ENCODE data around the gene NCSTN.
"Not testable (repeated sequence)": the region's sequence is repeated elsewhere in the genome, so short reads cannot be mapped to it uniquely, and the experiment has no call there.

Gene NCSTN

GRCh38 chr1:160371756-160372155 lies 28.6 kb downstream of the NCSTN start:
- DNase-seq (ENCODE audit: low spot score), result no peak

- DNase-seq (ENCODE audit: low spot score), result no peak
Observed at GRCh38 chr1:160373696-160374095, 30.5 kb downstream of the NCSTN start.

DNA sequence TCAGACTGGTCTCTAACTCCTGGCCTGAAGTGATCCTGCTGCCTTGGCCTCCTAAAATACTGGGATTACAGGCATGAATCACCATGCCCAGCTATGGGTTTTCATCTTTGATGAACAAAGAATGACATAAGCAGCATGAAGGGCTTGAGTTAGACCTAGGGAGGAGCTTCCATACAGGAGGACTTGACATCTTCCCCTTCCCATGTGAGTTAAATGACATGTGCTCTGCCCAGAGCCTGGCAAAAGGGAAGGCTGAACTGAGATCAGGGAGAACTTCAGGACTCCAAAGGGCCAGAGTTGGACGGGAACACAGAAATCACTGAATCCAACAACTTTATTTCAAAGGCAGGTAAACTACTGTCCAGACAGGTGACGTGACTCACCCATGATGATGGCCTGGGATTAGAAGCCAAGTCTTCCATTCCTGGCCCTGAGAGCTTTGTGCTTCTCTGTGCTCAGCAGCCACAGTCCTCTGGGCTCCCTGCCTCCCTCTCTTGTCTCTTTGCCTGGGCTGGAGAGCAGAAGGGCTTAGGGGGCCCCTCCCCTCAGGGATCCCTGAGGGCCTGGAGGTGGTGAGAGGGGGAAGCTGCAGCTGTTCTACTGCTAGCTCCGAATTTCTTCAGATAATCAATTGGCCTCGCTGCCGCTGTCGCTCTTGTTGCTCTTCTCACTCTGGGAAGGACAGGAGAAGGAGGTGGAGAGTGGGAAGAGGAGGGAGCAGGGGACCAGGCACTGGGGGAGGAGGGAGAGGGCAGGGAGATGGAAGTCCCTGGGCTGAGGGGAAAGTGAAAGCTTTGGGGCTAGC lies 31.3 kb downstream of the NCSTN start:
- no peak for DNase-seq (ENCODE audit: low spot score)

DNA sequence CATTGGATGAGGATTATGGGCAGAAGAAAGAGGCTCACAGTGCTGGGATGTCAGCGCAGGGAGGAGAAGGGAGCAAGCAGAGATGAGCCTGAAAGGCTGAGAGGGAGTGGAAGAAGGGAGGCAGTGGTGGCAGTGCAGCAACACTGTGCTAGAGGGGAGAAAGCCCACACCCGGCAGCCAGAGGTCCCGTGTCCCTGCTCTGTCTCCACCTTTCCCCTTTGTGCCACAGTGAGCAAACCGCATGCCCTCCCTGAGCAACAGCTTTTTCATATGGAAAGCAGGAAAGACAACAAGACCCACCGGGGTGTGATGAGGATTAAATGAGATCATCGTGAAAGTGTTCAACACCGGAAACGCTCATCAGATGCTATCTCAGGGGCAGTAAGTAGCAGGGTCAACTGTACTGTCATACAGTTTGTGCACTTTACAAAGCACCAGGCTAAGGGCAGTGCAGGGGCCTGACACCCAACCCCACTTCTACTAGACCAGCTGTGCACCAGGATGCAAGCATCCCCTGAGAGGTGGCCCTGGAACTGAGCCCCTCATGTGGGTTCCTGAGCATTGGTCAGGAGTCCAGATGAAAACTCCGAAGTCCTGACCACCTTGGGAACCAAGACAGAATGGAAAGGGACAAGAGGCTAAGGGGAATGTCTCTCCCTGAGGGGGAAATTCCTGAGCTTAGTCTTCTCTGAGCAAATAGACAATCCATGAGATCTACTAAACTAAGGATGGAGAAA lies 32.8 kb downstream of the NCSTN start:
- no peak for DNase-seq (ENCODE audit: low spot score)

- peak; percentile 87 for DNase-seq (ENCODE audit: low spot score)
Observed at GRCh38 chr1:160376525-160377131, 33.4 kb downstream of the NCSTN start.

DNA sequence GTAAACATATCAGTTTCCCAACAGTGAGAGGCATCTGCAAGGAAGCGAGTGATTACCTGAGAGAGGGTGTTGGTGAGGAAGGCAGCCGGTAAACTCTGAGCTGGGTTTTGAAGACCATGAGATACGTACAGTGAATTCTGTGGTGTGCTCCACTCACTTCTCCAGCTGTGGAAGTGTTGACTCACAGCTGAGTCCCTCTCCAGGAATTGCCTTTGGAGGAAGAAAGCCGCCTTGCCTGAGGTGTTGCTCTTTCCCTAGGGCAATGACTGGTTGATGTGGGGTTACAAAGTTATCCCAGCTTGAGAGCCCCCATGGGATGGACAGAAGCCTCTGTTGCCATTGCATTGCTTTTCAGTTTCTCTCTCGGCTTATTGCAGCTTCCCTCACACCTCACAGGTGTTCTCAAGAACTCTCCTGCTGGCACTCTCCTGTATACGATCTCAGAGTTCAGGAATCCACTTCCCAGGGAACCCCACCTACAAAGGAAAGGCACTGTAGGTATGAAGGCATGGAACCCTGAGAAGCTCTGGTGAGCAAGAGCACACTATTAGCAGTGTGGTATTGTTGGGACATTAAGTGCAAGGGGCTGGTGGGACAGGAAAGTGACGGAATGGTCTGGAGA lies 34.5 kb downstream of the NCSTN start:
- DNase-seq (ENCODE audit: low spot score), result no peak

- DNase-seq (ENCODE audit: low spot score), result not testable (repeated sequence)
Observed at GRCh38 chr1:160384812-160385211, 41.6 kb downstream of the NCSTN start.

GRCh38 chr1:160388406-160388805 lies 45.2 kb downstream of the NCSTN start:
- not testable (repeated sequence) for DNase-seq (ENCODE audit: low spot score)

- no peak for DNase-seq (ENCODE audit: low spot score)
Observed at GRCh38 chr1:160394673-160395072, 51.5 kb downstream of the NCSTN start.

DNA sequence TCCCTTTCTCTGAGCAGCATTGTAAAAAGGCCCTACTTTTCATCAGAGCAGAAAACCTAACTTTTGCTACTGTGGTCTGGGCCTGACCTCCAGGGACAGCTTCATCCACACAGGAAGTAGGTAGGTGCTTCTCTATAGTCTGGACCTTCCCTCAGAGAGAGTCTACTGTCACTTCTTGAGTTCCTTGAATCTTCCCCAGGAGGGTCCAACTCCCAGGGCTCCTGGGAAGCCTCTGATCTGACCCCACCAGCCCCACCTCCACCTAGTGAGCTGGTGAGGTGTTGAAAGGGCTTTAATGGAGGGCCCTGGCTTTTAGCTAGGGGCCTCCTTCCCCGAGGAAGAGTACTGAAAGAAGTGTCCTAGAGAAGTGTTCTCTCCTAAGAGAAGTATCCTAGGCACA lies 54.5 kb downstream of the NCSTN start:
- no peak for DNase-seq (ENCODE audit: low spot score)

DNA sequence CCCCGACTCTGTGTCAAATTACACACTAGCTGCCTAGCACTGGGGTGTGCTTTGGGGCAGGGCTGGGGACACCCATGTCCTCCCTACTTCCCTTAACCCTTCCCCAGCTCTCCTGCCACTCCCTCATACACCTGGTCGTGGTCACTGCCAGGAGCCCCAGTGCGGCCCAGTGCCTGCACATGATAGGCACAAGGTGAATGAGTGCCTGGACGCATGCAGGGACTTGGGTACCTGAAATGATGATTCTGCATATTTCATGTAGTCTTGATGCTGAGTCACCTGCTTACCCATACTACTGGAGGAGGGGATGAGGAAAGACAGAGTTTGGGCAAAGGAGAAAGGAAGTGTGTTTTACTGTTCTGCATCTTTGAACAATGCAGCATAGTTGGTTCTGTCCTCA lies 55.6 kb downstream of the NCSTN start:
- DNase-seq (ENCODE audit: low spot score), result no peak

DNA sequence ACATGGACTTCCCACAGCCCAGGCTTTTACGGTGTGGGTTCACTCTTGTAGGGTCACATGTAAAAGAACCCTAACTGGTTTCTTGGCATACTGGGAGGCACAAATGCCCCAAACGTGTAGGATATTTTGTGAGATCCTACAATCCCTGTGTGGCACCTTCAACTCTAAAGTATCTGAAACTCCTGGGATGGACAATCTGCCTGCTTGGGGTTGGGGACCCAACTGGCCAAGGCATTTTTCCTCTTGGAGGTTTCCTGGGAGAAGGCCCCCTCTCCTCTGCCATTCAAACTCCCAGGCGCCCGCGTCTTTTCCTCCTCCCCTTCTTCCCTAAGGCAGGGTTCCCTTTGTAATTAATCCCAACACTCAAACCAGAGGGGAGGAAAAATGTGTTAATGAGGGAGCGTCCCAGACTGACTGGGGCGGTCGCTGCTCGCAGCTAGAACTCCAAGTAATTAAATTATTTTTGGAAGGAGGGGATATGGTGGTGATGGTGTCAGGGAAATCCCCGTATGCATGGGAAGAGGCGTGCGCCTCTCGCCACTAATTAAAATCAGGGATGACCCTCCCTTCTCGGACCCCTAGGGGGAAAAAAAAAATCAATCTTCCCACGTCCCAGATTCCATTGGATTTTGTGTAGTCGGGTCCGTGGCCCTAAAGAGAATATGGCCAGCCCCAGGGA lies 56.5 kb downstream of the NCSTN start:
- no peak for DNase-seq (ENCODE audit: low spot score)

GRCh38 chr1:160400223-160400645 lies 57.1 kb downstream of the NCSTN start, which contains the start of gene VANGL2:
Gene VANGL2 (plus strand): TSS chr1:160400564. CDS start chr1:160415838, 15,274 bp downstream.
- DNase-seq (ENCODE audit: low spot score), result peak; percentile 37

GRCh38 chr1:160400646-160401486 lies 57.7 kb downstream of the NCSTN start:
- no peak for DNase-seq (ENCODE audit: low spot score)

- DNase-seq (ENCODE audit: low spot score), result no peak
Observed at GRCh38 chr1:160401487-160401805, 58.3 kb downstream of the NCSTN start.

DNA sequence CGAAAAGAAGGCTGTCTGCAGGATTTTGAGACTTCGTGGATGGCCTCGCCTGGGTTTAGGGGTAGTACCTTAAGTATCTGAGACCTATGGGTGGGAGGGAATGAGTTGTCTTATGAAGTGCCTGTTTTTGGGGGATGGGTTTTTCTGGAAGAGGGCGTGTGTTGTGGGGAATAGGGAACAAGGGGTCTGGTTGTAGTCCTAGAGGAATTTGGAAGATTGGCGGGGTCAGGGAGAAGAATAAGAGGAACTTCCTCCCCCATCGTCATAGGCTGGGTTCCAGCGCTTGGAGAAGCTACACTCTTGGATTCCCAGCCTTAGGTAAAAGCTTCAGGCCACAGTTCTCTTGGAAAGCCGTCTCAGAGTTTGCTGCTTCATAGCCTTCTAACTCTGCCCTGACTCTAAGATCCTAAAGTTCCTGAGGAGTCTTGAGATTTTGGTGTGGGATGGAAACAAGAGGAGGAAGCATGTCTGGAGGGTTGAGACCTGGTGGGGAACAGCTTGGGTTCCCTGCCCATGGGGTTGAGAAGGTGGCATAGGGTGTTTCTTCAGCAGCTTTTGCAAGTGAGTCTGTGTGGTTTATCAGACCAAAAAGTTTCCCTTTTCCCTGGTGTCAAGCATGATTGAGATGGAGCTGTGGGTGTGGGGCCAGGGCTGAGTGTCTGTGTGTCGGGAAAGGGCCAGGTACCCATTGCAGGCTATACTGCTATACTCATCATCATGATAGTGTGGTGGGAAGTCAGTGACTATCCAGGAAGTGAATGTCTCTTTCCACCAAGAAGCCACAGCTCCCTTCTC lies 59.0 kb downstream of the NCSTN start:
- DNase-seq (ENCODE audit: low spot score), result no peak

DNA sequence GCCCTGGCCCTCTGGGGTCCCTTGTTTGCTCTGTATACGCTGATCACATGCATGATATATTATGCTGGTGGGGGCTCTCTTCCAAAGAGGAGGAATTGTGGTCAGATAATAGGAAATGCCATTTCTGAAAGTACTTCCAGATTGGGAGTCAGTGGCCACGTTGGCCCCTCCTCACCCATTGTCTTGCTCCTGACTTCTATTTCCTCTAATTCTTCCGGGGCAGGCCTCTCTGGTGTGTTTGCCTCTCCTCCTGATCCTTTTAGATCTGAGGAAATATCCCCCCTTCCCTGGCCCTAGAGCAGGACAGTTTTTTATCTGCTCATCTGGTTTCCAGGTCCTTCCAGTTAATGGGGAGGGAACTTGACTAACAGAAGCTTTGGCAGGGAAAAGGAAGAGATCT lies 60.1 kb downstream of the NCSTN start:
- no peak for DNase-seq (ENCODE audit: low spot score)

DNA sequence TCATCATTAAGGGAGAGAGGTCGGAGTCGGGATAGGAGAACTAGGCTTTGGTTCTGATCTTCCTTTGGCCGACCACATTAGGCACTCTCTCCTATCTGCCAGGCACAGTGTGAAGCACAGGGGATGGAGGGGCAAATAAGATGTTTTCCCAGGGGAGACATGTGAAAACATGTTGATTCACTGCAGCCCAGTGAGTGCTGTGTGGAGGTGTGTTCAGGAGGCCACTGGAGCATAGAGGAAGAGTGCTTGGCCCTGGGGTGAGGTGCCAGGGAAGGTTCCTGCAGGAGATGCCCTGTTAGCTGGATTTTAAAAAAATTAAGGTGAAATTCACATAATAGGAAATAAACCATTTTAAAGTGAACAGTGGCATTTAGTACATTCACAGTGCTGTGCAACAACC lies 60.9 kb downstream of the NCSTN start:
- no peak for DNase-seq (ENCODE audit: low spot score)

DNA sequence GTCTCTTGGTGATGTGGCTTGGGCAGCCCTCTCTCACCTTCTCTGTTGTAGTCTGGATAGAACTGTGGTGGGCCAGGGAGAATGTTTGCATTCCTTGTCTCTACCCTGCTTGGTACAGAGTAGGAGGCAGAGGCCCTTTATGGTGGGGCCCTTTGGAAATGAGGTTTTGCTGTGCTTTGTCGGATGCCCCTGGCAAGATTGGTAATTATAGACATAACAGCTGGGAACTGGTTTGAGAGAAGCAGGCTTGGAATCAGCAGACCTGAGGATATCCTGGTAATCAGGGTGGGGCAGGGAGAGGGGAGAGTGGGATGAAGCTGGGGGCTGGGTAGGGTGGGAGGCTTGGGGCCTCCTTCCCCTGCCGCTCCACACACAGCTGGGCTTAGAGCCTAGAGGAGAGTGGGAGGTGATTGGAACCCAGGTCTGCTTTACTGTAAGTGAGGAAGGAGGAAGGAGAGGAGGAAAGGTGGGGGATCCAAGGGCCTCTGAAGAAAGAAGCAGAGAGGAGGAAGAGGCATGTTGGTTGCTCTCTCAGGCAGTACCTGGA lies 62.2 kb downstream of the NCSTN start:
- DNase-seq (ENCODE audit: low spot score), result no peak
